ENCODE data around the gene CPED1. TPM values are rescaled to one million over a fixed set of nuclear protein-coding genes. Genes with fewer than 3 reads are reported as not detected.

CPED1 gene
- total RNA-seq, 2 experiments from 2014 or later, result not detected

DNA sequence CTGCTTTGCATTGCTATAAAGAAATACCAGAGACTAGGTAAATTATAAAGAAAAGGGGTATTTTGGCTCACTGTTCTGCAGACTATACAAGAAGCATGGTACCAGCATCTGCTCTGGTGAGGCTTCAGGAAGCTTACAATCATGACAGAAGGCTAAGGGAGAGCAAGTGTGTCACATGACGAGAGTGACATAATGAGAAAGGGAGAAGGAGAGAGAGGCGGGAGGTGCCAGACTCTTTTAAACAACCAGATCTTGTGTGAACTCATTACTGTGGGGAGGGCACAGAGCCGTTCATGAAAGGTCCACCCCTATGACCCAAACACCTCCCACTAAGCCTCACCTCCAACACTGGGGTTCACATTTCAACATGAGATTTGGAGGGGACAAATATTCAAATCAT is 281.3 kb downstream of the CPED1 start:
- Histone ChIP-seq H3K79me2 (ENCODE audit: insufficient read depth, low read depth, low read length) (no peaks in the 10 kb centered on the region), H3K36me3 (ENCODE audit: insufficient read depth, low read length) (no peaks in the 10 kb centered on the region), H3K4me1 (ENCODE audit: insufficient read depth, low read length, poor library complexity, severe bottlenecking) (no peaks in the 10 kb centered on the region), H3K9me3 (ENCODE audit: low read length) (no peaks in the 10 kb centered on the region), H3K9me2 (ENCODE audit: insufficient read depth, low read length) (no peaks in the 10 kb centered on the region), H3K27ac (ENCODE audit: low read depth, low read length, poor library complexity, severe bottlenecking) (no peak overlapping the region), H3K4me2 (ENCODE audit: low read length) (no peak overlapping the region), H4K20me1 (ENCODE audit: insufficient read depth, low read length) (no peaks in the 10 kb centered on the region), H2AFZ (ENCODE audit: low read length) (no peak overlapping the region), H3K4me3 (ENCODE audit: low read depth, low read length, poor library complexity, severe bottlenecking) (no peak overlapping the region)
- DNase-seq (ENCODE audit: low spot score), result no peak
- ChIA-PET CTCF (ENCODE audit: unreplicated experiment) (no interaction called here), POLR2A (interaction anchor here (0.7 kb wide), 1 partner anchor 944 kb away, joined by 3 read pairs; no protein-coding TSS in a partner anchor)
- no peak for TF ChIP-seq EZH2phosphoT487 (IDR thresholded peaks at IDR 0.05; ENCODE audit: borderline replicate concordance, low read depth, low read length)
- TF ChIP-seq, protein P1, sequence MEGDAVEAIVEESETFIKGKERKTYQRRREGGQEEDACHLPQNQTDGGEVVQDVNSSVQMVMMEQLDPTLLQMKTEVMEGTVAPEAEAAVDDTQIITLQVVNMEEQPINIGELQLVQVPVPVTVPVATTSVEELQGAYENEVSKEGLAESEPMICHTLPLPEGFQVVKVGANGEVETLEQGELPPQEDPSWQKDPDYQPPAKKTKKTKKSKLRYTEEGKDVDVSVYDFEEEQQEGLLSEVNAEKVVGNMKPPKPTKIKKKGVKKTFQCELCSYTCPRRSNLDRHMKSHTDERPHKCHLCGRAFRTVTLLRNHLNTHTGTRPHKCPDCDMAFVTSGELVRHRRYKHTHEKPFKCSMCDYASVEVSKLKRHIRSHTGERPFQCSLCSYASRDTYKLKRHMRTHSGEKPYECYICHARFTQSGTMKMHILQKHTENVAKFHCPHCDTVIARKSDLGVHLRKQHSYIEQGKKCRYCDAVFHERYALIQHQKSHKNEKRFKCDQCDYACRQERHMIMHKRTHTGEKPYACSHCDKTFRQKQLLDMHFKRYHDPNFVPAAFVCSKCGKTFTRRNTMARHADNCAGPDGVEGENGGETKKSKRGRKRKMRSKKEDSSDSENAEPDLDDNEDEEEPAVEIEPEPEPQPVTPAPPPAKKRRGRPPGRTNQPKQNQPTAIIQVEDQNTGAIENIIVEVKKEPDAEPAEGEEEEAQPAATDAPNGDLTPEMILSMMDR (conservative IDR thresholded peaks at IDR 0.05; ENCODE audit: low read length), result no peak
- BruUV-seq (replicated peaks), result no TSS peak
- intact Hi-C loops (cut with micrococcal nuclease; ENCODE audit: unreplicated experiment), result no loop called here

DNA sequence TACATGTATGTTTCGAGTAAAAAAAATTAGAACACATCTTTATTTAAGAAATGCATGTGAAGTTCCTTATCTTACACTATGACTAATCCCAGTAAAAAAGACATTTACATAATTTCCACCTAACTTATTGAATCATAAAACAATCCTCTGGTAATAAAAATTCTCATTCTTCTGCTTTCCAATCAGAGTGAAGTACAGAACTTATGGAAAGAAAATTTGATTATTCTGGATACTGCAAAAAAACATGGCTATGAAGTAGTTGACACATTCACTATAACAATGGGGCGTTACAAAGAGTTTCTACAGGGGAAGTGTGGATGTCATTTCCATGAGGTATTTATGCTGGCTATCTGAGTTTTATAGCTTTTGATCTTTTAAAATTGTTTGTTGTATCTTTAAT is 282.6 kb downstream of the CPED1 start:
- Histone ChIP-seq H3K4me1 (ENCODE audit: insufficient read depth, low read length, poor library complexity, severe bottlenecking) (no peaks in the 10 kb centered on the region), H3K9me2 (ENCODE audit: insufficient read depth, low read length) (no peaks in the 10 kb centered on the region), H3K9me3 (ENCODE audit: low read length) (no peaks in the 10 kb centered on the region), H4K20me1 (ENCODE audit: insufficient read depth, low read length) (no peaks in the 10 kb centered on the region), H3K36me3 (ENCODE audit: insufficient read depth, low read length) (no peaks in the 10 kb centered on the region), H2AFZ (ENCODE audit: low read length) (no peak overlapping the region), H3K4me3 (ENCODE audit: low read depth, low read length, poor library complexity, severe bottlenecking) (no peak overlapping the region), H3K27ac (ENCODE audit: low read depth, low read length, poor library complexity, severe bottlenecking) (no peak overlapping the region), H3K79me2 (ENCODE audit: insufficient read depth, low read depth, low read length) (no peaks in the 10 kb centered on the region), H3K4me2 (ENCODE audit: low read length) (no peak overlapping the region)
- no TSS peak for BruUV-seq (replicated peaks)
- ChIA-PET CTCF (ENCODE audit: unreplicated experiment) (no interaction called here), POLR2A (no interaction called here)
- intact Hi-C loops (cut with micrococcal nuclease; ENCODE audit: unreplicated experiment), result no loop called here
- no peak for DNase-seq (ENCODE audit: low spot score)
- TF ChIP-seq, protein P1 (conservative IDR thresholded peaks at IDR 0.05; ENCODE audit: low read length), result no peak

DNA sequence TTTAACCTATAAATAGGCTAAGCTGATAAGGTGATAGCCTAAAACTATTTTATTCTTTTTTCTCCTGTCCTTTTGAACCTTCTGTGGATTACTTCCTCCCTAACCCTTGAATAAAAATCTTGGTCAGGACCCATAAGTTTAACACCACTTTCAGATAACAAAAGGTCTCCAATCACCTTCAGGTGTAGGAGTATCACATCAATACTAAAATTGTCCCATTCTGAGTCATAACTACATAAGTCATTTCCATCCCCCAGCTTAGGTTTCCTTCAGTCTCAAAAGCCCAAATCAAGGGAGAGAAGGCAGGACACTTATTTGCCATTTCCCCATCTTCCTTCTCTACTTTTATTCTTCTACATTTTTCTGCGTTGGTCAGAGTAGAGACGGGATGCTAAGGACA is 283.4 kb downstream of the CPED1 start:
- POLR2A ChIA-PET, result no interaction called here
- H3K4me1 ChIP-seq (ENCODE audit: insufficient read depth, low read length, poor library complexity, severe bottlenecking), result no peaks in the 10 kb centered on the region
- CTCF ChIA-PET (ENCODE audit: unreplicated experiment), result no interaction called here
- no peaks in the 10 kb centered on the region for H3K36me3 ChIP-seq (ENCODE audit: insufficient read depth, low read length)
- intact Hi-C loops (cut with micrococcal nuclease; ENCODE audit: unreplicated experiment), result no loop called here
- no TSS peak for BruUV-seq (replicated peaks)
- no peaks in the 10 kb centered on the region for H3K9me2 ChIP-seq (ENCODE audit: insufficient read depth, low read length)
- TF ChIP-seq EZH2phosphoT487 (IDR thresholded peaks at IDR 0.05; ENCODE audit: borderline replicate concordance, low read depth, low read length), result no peak
- TF ChIP-seq, protein P1 (conservative IDR thresholded peaks at IDR 0.05; ENCODE audit: low read length), result no peak
- H3K4me2 ChIP-seq (ENCODE audit: low read length), result no peak overlapping the region
- H3K4me3 ChIP-seq (ENCODE audit: low read depth, low read length, poor library complexity, severe bottlenecking), result no peak overlapping the region
- DNase-seq (ENCODE audit: low spot score), result no peak
- H3K79me2 ChIP-seq (ENCODE audit: insufficient read depth, low read depth, low read length), result no peaks in the 10 kb centered on the region
- no peak overlapping the region for H3K27ac ChIP-seq (ENCODE audit: low read depth, low read length, poor library complexity, severe bottlenecking)
- H2AFZ ChIP-seq (ENCODE audit: low read length), result no peak overlapping the region
- no peaks in the 10 kb centered on the region for H4K20me1 ChIP-seq (ENCODE audit: insufficient read depth, low read length)
- H3K9me3 ChIP-seq (ENCODE audit: low read length), result no peaks in the 10 kb centered on the region

Data from OCI-LY7 (cell line).